Hematopoietic multipotent progenitor cell treated with erythropoietin and hydrocortisone succinate and interleukin-3 and kit ligand, for 4 days (in vitro differentiated cells): ENCODE measurements around the gene MAP1S.

Experiments used
- DNase-seq: peaks from one replicate; pipeline ENCODE4 v3.0.0-alpha.2; 2015

Gene MAP1S

GRCh38 chr19:17688853-17689595 lies 30.3 kb upstream of the MAP1S start:
- DNase-seq = no peak

GRCh38 chr19:17692566-17692965 lies 26.7 kb upstream of the MAP1S start:
- DNase-seq = no peak

GRCh38 chr19:17695198-17695597 lies 24.1 kb upstream of the MAP1S start:
- no peak for DNase-seq

GRCh38 chr19:17703824-17704463 lies 15.3 kb upstream of the MAP1S start:
- peak; percentile 75 for DNase-seq

- no peak for DNase-seq
These were observed 12.5 kb upstream of the MAP1S start for GRCh38 chr19:17706750-17707181.

GRCh38 chr19:17711851-17712250 lies 7.4 kb upstream of the MAP1S start:
- no peak for DNase-seq

GRCh38 chr19:17716309-17716929 lies 2.9 kb upstream of the MAP1S start:
- peak; percentile 40 for DNase-seq

GRCh38 chr19:17718550-17718946 lies 732 bp upstream of the MAP1S start:
- no peak for DNase-seq

- DNase-seq = peak; percentile 28
These were observed 585 bp downstream of the MAP1S start for GRCh38 chr19:17719730-17720400.

GRCh38 chr19:17720440-17720839 lies 1.2 kb downstream of the MAP1S start:
- no peak for DNase-seq

GRCh38 chr19:17721111-17721628 lies 1.9 kb downstream of the MAP1S start:
- no peak for DNase-seq

- peak; percentile 70 for DNase-seq
These were observed 2.5 kb downstream of the MAP1S start for GRCh38 chr19:17721821-17722220.

GRCh38 chr19:17722655-17723240 lies 3.5 kb downstream of the MAP1S start:
- DNase-seq = no peak

- no peak for DNase-seq
These were observed 5.4 kb downstream of the MAP1S start for GRCh38 chr19:17724655-17725054.

GRCh38 chr19:17725422-17726078 lies 6.3 kb downstream of the MAP1S start:
- DNase-seq = no peak

GRCh38 chr19:17726136-17726741 lies 7.0 kb downstream of the MAP1S start:
- no peak for DNase-seq

- no peak for DNase-seq
These were observed 7.9 kb downstream of the MAP1S start for GRCh38 chr19:17726964-17727773.

GRCh38 chr19:17727843-17728242 lies 8.6 kb downstream of the MAP1S start:
- no peak for DNase-seq

GRCh38 chr19:17733127-17733526 lies 13.8 kb downstream of the MAP1S start:
- no peak for DNase-seq

- no peak for DNase-seq
These were observed 14.9 kb downstream of the MAP1S start for GRCh38 chr19:17734146-17734545.

- DNase-seq = no peak
These were observed 16.1 kb downstream of the MAP1S start for GRCh38 chr19:17735410-17735809.
